ENCODE results near the gene SYTL2. TPM values are rescaled to one million over a fixed set of nuclear protein-coding genes. Genes with fewer than 3 reads are reported as not detected.
"Not testable (repeated sequence)": the region's sequence is repeated elsewhere in the genome, so short reads cannot be mapped to it uniquely, and the experiment has no call there.

The SYTL2 gene
- total RNA-seq, 1 experiment from 2014 or later: 17.3 TPM

- Histone ChIP-seq H3K36me3 (no peaks in the 10 kb centered on the region), H3K27me3 (no peaks in the 10 kb centered on the region)
- DNase-seq: no peak
These were observed 30.8 kb downstream of the SYTL2 start for GRCh38 chr11:85779956-85780640.

GRCh38 chr11:85777603-85777972, 33.4 kb downstream of the SYTL2 start:
- H3K36me3 ChIP-seq, DNase-seq, H3K27me3 ChIP-seq, H3K4me3 ChIP-seq, H3K9me3 ChIP-seq: not testable (repeated sequence)

More at GRCh38 chr11:85779956-85780640, 30.8 kb downstream of the SYTL2 start:
- H3K4me3 ChIP-seq: no peak overlapping the region
- no peaks in the 10 kb centered on the region for H3K9me3 ChIP-seq

- no peak for DNase-seq
- H3K9me3 ChIP-seq: no peaks in the 10 kb centered on the region
- H3K4me3 ChIP-seq: no peak overlapping the region
- H3K27me3 ChIP-seq: no peaks in the 10 kb centered on the region
- H3K36me3 ChIP-seq: no peaks in the 10 kb centered on the region
These were observed 33.9 kb downstream of the SYTL2 start for GRCh38 chr11:85776951-85777602.

- H3K27me3 ChIP-seq: no peaks in the 10 kb centered on the region
- no peaks in the 10 kb centered on the region for H3K9me3 ChIP-seq
- no peak for DNase-seq
- no peaks in the 10 kb centered on the region for H3K36me3 ChIP-seq
- no peak overlapping the region for H3K4me3 ChIP-seq
These were observed 36.5 kb downstream of the SYTL2 start for GRCh38 chr11:85774256-85775101.

- DNase-seq: no peak
- no peak overlapping the region for H3K4me3 ChIP-seq
- 0 out of 2 replicates have a peak, but pooled peaks cover 2% of the 10 kb centered on the region for H3K9me3 ChIP-seq
- H3K36me3 ChIP-seq: no peaks in the 10 kb centered on the region
- H3K27me3 ChIP-seq: no peaks in the 10 kb centered on the region
These were observed 38.2 kb downstream of the SYTL2 start for GRCh38 chr11:85772695-85773094.

GRCh38 chr11:85771568-85771967, 39.4 kb downstream of the SYTL2 start:
- Histone ChIP-seq H3K4me3 (no peak overlapping the region), H3K9me3 (0 out of 2 replicates have a peak, but pooled peaks cover 2% of the 10 kb centered on the region), H3K27me3 (no peaks in the 10 kb centered on the region), H3K36me3 (no peaks in the 10 kb centered on the region)
- DNase-seq: no peak

- no peak overlapping the region for H3K4me3 ChIP-seq
- H3K27me3 ChIP-seq: no peaks in the 10 kb centered on the region
- 0 out of 2 replicates have a peak, but pooled peaks cover 2% of the 10 kb centered on the region for H3K9me3 ChIP-seq
These were observed 41.2 kb downstream of the SYTL2 start for GRCh38 chr11:85769771-85770170.

GRCh38 chr11:85768473-85769146, 42.3 kb downstream of the SYTL2 start:
- 0 out of 2 replicates have a peak, but pooled peaks cover 2% of the 10 kb centered on the region for H3K9me3 ChIP-seq
- no peaks in the 10 kb centered on the region for H3K27me3 ChIP-seq
- DNase-seq: no peak
- no peaks in the 10 kb centered on the region for H3K36me3 ChIP-seq
- H3K4me3 ChIP-seq: no peak overlapping the region

More at GRCh38 chr11:85769771-85770170, 41.2 kb downstream of the SYTL2 start:
- H3K36me3 ChIP-seq: no peaks in the 10 kb centered on the region
- DNase-seq: no peak

- DNase-seq: no peak
- H3K9me3 ChIP-seq: 0 out of 2 replicates have a peak, but pooled peaks cover 2% of the 10 kb centered on the region
- no peaks in the 10 kb centered on the region for H3K27me3 ChIP-seq
- no peak overlapping the region for H3K4me3 ChIP-seq
- no peaks in the 10 kb centered on the region for H3K36me3 ChIP-seq
These were observed 43.5 kb downstream of the SYTL2 start for GRCh38 chr11:85767246-85767945.

GRCh38 chr11:85766721-85767161, 44.2 kb downstream of the SYTL2 start:
- Histone ChIP-seq H3K27me3 (no peaks in the 10 kb centered on the region), H3K9me3 (0 out of 2 replicates have a peak, but pooled peaks cover 2% of the 10 kb centered on the region), H3K4me3 (no peak overlapping the region), H3K36me3 (no peaks in the 10 kb centered on the region)
- DNase-seq: no peak

- Histone ChIP-seq H3K9me3 (0 out of 2 replicates have a peak, but pooled peaks cover 2% of the 10 kb centered on the region), H3K27me3 (no peaks in the 10 kb centered on the region), H3K36me3 (no peaks in the 10 kb centered on the region; the same call in 1 of the 2 replicates), H3K4me3 (no peak overlapping the region)
- DNase-seq: no peak
These were observed 46.1 kb downstream of the SYTL2 start for GRCh38 chr11:85764796-85765195.

- Histone ChIP-seq H3K4me3 (no peak overlapping the region), H3K9me3 (no peaks in the 10 kb centered on the region), H3K36me3 (no peaks in the 10 kb centered on the region; the same call in 1 of the 2 replicates), H3K27me3 (no peaks in the 10 kb centered on the region)
- no peak for DNase-seq
These were observed 48.7 kb downstream of the SYTL2 start for GRCh38 chr11:85762226-85762625.

GRCh38 chr11:85759915-85760314, 51.0 kb downstream of the SYTL2 start:
- H3K9me3 ChIP-seq: no peaks in the 10 kb centered on the region
- no peak overlapping the region for H3K4me3 ChIP-seq
- no peaks in the 10 kb centered on the region; the same call in 1 of the 2 replicates for H3K36me3 ChIP-seq
- no peaks in the 10 kb centered on the region for H3K27me3 ChIP-seq
- DNase-seq: peak; percentile 52

- Histone ChIP-seq H3K4me3 (no peak overlapping the region), H3K27me3 (no peaks in the 10 kb centered on the region), H3K9me3 (no peaks in the 10 kb centered on the region), H3K36me3 (no peaks in the 10 kb centered on the region; the same call in 1 of the 2 replicates)
- no peak for DNase-seq
These were observed 52.4 kb downstream of the SYTL2 start for GRCh38 chr11:85758480-85759039.

GRCh38 chr11:85758026-85758425, 52.9 kb downstream of the SYTL2 start:
- no peak overlapping the region for H3K4me3 ChIP-seq
- H3K36me3 ChIP-seq: no peaks in the 10 kb centered on the region; the same call in 1 of the 2 replicates
- no peaks in the 10 kb centered on the region for H3K9me3 ChIP-seq
- no peak for DNase-seq
- H3K27me3 ChIP-seq: no peaks in the 10 kb centered on the region

Measured in MG63 (cell line).